HG03064 (cell line): ENCODE data around the gene PTPA.

Source experiments
- ATAC-seq: cut with Tn5 transposase; IDR thresholded peaks from one replicate; pipeline ENCODE4 v1.9.1; 2021; ENCODE audit warnings: low read depth; ENCODE audit not compliant: unreplicated experiment

PTPA gene

GRCh38 chr9:129110740-129111527, at the start of gene PTPA, which contains the start of gene CRAT:
TSS of gene PTPA (plus strand) at chr9:129111415. CDS start at chr9:129111601, 186 bp downstream.
TSS of gene CRAT (minus strand) at chr9:129110793. CDS start at chr9:129110509, 284 bp downstream.
- peak; percentile 76 for ATAC-seq

GRCh38 chr9:129063061-129063460, 48.2 kb upstream of the PTPA start:
- no peak for ATAC-seq

DNA sequence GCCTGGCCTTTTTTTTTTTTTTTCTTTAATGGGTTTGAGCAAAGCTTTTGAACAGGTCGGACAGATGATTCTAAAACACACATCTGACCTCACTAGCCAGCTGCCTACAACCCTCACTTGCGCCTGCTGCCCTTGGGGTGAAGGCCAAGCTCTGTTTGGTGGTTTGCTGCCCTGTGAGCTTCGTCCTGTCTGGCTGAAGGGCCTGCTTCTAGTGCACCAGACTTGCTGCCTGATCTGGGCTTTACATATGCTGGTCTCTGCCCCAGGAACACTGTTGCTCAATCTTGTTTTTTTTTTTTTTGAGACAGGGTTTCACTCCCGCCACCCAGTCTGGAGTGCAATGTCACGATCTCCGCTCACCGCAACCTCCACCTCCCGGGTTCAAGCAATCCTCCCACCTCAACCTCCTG, 46.7 kb upstream of the PTPA start:
- ATAC-seq = no peak

DNA sequence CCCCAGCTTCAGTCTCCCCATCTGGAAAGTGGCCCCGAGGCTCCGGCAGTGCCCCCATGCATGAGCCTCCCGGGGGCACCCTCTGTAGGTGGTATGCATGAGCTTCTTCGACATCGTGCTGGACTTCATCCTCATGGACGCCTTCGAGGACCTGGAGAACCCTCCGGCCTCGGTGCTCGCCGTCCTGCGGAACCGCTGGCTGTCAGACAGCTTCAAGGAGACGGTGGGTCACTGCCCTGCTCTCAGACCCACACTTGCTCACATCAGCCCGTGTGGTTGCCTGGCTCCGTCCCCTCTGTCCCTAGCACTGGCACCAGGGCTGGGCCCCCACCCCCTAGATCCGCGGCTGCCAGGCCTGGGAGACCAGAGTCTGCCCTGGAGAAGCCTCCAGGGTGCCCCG, 43.1 kb upstream of the PTPA start:
- no peak for ATAC-seq

DNA sequence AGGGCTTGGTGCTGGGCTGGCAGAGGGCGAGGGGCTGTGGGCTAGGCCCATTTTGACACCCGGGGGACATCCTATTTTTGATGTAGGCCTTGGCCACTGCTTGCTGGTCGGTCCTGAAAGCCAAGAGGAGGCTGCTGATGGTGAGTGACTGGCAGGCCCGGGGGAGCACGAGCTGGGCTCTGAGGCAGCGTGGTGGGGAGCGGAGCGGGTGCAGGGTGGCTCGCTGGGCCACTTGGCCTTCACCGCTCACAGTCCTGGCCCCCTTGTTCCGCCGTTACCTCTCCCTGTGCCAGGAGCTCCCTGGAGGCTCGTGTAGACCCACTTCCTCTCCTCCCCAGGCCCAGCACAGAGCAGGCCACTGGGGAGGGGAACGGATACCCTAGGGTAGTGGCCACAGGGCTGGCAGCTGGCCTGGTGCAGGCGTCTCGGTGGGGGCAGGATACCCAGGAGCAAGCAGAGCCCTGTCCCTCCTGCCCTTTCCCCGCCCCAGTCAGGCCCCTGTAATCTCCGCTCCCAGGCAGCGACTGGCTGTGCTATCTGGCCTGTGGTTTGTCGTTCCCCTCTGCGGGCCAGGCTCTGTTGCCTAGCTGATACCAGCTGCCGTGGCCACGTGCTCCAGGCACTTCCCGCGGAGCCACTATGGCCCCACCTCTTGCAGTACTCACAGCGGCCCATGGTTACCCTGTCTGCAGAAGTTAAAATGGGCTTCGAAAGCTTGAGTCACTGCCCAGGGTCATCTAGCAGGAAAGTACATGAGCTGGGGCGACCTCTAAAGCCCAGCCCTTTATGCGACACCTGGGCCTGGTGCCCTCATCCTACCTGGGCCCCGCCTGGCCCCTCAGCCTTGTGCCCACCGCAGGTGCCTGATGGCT, 42.0 kb upstream of the PTPA start:
- ATAC-seq = peak; percentile 79

GRCh38 chr9:129069862-129070641, 41.2 kb upstream of the PTPA start:
- ATAC-seq = no peak

DNA sequence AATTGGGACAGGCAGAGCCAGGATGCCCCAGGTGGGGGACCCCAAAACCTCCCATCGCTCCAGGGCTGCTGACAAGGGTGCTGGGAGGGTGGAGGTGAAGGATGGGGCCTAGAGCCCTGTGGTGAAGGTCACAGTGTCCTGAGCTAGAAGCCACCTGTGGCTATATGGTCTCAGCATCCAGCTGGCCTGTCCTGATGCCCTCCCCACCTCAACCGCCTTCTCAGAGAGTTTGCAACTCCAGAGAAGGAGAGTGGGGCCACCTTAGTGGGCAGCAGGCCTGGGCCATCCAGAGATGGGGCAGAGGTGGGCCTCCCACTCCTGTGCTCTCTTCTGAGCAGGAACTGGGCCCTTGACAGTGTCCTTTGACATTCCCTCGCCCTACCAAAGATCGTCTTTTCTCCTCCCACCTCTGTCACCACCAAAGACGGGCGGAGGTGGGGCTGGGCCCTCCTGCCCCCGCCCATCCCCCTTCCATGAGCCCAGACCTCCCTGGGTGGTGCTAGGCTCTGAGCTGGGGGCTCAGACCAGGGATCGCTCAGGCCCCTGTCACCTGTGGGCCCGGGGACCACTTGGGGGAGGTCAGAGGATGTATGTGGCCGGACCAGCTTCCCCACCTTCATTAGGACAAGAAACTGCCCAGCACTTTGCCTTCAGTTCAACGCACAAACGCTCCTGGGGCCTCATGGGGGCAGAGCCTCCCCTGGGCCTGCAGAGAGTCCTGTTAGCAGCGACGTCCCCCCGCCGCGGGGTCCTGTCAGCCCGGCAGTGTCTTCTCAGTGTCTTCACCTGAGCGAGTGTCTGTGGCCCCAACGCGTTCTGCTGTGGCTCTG, 40.3 kb upstream of the PTPA start:
- no peak for ATAC-seq

GRCh38 chr9:129071526-129072126, 39.6 kb upstream of the PTPA start:
- no peak for ATAC-seq

GRCh38 chr9:129072171-129072570, 39.0 kb upstream of the PTPA start:
- no peak for ATAC-seq

GRCh38 chr9:129073404-129073803, 37.8 kb upstream of the PTPA start:
- ATAC-seq = no peak

GRCh38 chr9:129074106-129074505, 37.1 kb upstream of the PTPA start:
- ATAC-seq = no peak

DNA sequence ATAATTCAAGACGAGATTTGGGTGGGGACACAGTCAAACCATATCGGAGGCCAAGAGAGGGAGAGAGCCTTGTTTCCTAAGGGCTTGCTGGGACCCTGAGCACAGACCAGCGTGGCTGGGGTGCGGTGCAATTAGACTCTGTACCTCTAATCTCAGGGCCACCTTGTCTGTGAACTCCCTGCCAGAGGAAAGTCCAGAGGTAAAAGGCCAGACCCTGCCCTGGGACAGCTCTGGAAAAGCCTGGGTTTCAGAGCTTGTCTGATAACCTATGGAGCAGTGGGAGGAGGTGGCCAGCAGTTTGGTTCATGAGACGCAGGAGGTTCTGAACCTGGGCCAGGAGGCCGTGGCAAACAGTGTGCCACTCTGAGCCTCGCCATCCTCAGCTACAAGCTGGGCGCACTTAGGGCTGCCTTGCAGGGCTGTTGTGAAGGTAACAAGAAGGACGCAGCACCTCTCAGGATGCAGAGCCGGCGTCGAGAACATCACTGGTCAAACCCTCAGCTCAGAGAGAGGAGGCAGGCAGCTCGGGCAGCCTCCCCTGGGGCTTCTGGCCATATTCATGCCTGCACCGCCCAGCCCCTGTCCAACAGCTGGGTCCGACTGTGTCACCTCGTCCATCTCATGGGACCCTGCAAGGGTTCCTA, 35.1 kb upstream of the PTPA start:
- ATAC-seq = no peak

DNA sequence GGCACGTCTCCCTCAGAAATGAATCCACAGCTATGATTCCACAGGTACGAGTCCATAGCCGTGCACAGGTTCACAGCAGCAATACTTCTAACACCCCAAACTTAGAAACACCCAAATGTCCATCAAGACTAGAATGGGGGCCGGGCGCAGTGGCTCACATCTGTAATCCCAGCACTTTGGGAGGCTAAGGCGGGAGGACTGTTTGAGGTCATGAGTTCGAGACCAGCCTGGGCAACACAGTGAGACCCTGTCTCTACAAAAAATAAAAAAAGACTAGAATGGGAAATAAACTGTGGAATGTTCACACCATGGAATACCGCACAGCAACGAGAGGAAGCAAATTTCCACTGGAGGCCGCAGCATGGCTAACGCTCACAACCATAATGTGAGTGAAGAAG, 34.6 kb upstream of the PTPA start:
- ATAC-seq = no peak

GRCh38 chr9:129077236-129077635, 34.0 kb upstream of the PTPA start:
- ATAC-seq = no peak

DNA sequence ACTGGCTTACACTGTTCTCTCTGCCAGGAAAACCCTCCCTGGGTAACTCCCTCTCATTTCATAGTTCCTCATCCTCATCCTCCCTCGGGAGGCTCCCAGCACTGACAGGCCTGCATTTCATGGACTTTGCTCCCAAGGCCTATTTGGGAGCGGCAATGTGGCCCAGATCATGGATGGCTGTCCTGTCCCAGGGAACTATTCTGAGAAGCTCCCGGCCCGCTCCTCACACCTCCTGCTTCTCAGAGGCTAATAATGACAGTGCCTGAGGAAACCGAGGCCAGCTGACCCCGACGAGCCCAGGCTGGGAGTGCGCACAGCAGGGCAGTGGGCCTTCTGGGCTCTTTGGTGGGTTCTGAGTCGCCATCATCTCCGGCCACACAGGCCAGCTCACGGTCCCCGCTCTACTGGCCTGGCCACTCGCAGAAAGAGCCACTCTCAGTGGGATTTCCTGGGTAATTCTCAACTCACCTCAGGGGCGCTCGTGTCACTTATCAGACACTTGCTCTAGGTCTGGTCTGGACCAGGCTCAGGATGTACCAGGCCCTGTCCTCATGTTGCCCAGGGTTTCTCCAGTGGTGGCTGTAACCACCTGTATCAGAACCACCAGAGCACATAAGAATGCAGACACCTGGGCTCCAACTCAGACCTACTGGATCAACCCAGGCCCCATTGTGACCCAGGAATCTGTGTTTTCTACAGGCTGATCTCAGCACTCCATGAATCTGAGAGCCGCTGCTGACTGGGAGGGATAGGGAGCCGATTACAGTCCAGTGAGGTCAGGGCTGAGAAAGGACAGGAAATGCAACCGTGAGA, 32.3 kb upstream of the PTPA start:
- no peak for ATAC-seq

GRCh38 chr9:129079829-129080228, 31.4 kb upstream of the PTPA start:
- ATAC-seq = no peak

DNA sequence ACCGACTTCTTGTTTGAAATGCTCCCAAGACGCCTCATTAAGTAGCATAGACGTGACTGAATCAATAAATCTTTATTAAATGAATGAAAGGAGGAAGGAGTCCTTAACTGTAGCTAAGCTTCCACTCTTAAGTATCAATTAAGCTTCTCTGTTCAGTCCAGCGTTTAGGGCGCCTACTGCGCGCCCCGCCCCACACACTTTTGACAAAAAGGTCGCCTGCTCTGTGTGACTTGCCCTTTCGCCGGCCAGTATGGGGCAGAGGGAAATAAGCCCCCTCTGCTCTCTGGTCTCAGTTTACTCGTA, 31.0 kb upstream of the PTPA start:
- ATAC-seq = no peak

DNA sequence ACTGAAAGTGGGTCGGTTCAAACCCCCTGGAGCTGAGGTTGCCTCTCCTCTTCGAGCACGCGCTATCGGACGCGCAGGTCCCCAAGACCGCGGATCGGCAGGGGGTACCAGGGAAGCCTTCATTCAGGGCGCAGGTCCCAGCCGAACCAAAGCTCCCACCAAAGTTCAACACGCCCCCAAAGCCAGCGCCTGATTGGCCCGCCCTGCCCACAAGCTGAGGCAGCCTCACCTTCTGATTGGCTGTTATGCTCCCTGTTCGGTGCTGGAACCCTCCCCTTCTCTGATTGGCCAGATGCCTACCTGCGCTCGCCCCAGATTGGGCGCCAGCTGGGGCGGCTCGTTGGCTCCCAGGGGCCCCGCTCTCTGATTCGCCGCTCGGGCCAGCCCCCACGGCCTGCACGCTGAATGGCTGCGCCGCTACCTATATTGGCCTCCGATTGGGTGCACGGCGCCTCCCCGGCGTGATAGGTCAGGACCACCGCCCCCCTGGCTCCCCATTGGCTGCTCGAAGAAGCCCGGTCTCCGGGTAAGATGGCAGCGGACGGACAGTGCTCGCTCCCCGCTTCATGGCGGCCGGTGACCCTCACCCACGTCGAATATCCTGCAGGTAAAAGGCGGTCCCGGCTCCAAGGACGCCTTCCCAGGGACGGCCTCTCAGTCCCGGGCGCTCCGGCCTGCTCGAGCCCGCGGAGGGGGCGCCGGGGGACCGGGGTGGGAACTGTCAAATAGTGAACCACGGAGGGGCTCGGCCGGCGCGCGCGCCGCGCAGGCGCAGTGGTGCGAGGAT, 30.4 kb upstream of the PTPA start, which contains the start of gene DOLPP1:
Gene DOLPP1 (plus strand): TSS at position 511 of the 787 bp plus-strand sequence. CDS start 21 bp downstream, at position 532.
- peak; percentile 91 for ATAC-seq
